Measurements from ENCODE around the gene YWHAQ. TPM values are rescaled to one million over a fixed set of nuclear protein-coding genes. Genes with fewer than 3 reads are reported as not detected.

Gene YWHAQ
- total RNA-seq, 1 donor from 2014 or later = 655 TPM

DNA sequence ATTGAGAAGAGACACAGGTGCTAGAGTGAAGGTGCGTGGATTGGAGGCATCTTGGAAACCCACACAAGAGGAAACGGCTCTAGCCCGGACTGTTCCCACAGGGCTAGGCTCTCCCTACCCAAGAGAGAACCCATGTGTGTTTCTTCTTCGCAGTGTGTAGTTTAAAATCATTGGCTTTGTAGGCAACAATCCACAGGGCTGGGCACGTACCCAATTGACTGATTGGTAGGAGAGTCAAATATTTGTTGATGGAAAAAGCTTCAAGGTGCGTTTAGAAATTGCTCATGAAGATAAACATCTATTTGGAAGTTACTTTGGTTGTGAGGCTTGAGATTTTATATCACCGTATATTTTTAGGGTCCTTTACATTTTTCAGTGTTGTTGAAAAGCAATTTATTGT lies 13.2 kb upstream of the YWHAQ start:
- Histone ChIP-seq H3K27me3 (peaks cover 24% of the 10 kb centered on the region), H3K9me3 (ENCODE audit: low read depth) (no peaks in the 10 kb centered on the region), H3K4me2 (no peak overlapping the region), H3K36me3 (no peaks in the 10 kb centered on the region), H4K20me1 (ENCODE audit: low read depth) (no peaks in the 10 kb centered on the region), H2AFZ (replicated peaks) (no peak overlapping the region), H3K4me3 (no peak overlapping the region), H3K4me1 (peaks cover 9% of the 10 kb centered on the region), H3K27ac (no peak overlapping the region), H3K9ac (no peak overlapping the region), H3F3A (ENCODE audit: low read depth) (peaks cover 3% of the 10 kb centered on the region), H3K79me2 (ENCODE audit: low read depth) (no peaks in the 10 kb centered on the region)
- Mint-ChIP-seq H3K36me3 (no peaks in the 10 kb centered on the region), H3K9me3 (no peaks in the 10 kb centered on the region), H3K4me3 (peak overlapping the region; percentile 2), H3K27me3 (ENCODE audit: insufficient read depth, low read depth) (peaks cover 10% of the 10 kb centered on the region), H3K4me1 (peaks cover 45% of the 10 kb centered on the region), H3K27ac (peak overlapping the region; percentile 0)
- DNase-seq (ENCODE audit: low spot score) = no peak
- TF ChIP-seq, protein P1, sequence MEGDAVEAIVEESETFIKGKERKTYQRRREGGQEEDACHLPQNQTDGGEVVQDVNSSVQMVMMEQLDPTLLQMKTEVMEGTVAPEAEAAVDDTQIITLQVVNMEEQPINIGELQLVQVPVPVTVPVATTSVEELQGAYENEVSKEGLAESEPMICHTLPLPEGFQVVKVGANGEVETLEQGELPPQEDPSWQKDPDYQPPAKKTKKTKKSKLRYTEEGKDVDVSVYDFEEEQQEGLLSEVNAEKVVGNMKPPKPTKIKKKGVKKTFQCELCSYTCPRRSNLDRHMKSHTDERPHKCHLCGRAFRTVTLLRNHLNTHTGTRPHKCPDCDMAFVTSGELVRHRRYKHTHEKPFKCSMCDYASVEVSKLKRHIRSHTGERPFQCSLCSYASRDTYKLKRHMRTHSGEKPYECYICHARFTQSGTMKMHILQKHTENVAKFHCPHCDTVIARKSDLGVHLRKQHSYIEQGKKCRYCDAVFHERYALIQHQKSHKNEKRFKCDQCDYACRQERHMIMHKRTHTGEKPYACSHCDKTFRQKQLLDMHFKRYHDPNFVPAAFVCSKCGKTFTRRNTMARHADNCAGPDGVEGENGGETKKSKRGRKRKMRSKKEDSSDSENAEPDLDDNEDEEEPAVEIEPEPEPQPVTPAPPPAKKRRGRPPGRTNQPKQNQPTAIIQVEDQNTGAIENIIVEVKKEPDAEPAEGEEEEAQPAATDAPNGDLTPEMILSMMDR (IDR thresholded peaks at IDR 0.05) = no peak
- TF ChIP-seq EZH2phosphoT487 (IDR thresholded peaks at IDR 0.05) (no peak), EZH2 (IDR thresholded peaks at IDR 0.05) (no peak)

DNA sequence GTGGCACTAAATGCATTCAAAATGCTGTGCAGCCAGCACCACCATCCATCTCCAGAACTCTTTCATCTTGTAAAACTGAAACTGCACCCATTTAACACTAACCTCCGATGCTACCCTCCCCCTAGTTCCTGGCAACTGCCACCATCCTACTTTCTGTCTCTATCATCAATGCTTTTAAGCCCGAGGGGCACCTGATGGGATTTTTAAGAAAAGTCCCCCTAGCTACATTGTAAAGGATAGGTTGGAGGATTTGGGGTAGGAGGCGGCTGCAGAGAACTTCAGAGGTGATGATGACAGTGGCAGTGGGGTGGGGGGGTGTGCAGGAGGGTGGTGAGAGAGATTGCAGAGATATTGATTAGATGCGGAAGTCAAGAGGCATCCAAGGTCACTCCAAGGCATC lies 10.8 kb upstream of the YWHAQ start:
- peaks cover 3% of the 10 kb centered on the region for H3F3A ChIP-seq (ENCODE audit: low read depth)
- H3K36me3 Mint-ChIP-seq = no peaks in the 10 kb centered on the region
- no peak for DNase-seq (ENCODE audit: low spot score)
- H3K36me3 ChIP-seq = no peaks in the 10 kb centered on the region
- no peak overlapping the region for H3K4me3 ChIP-seq
- TF ChIP-seq EZH2phosphoT487 (IDR thresholded peaks at IDR 0.05) = no peak
- H4K20me1 ChIP-seq (ENCODE audit: low read depth) = no peaks in the 10 kb centered on the region
- H3K27me3 Mint-ChIP-seq (ENCODE audit: insufficient read depth, low read depth) = peaks cover 10% of the 10 kb centered on the region
- no peaks in the 10 kb centered on the region for H3K79me2 ChIP-seq (ENCODE audit: low read depth)
- no peaks in the 10 kb centered on the region for H3K9me3 Mint-ChIP-seq
- peaks cover 14% of the 10 kb centered on the region for H3K4me1 ChIP-seq
- H2AFZ ChIP-seq (replicated peaks) = no peak overlapping the region
- no peak overlapping the region for H3K4me2 ChIP-seq
- peaks cover 64% of the 10 kb centered on the region for H3K4me1 Mint-ChIP-seq
- no peak overlapping the region for H3K9ac ChIP-seq
- peaks cover 24% of the 10 kb centered on the region for H3K27me3 ChIP-seq
- H3K27ac ChIP-seq = no peak overlapping the region
- H3K27ac Mint-ChIP-seq = no peak overlapping the region
- no peak overlapping the region for H3K4me3 Mint-ChIP-seq
- H3K9me3 ChIP-seq (ENCODE audit: low read depth) = no peaks in the 10 kb centered on the region

- H2AFZ ChIP-seq (replicated peaks) = no peak overlapping the region
- peaks cover 24% of the 10 kb centered on the region for H3K27me3 ChIP-seq
- no peak for DNase-seq (ENCODE audit: low spot score)
- H3F3A ChIP-seq (ENCODE audit: low read depth) = peaks cover 3% of the 10 kb centered on the region
- Mint-ChIP-seq H3K4me3 (no peak overlapping the region), H3K4me1 (peaks cover 65% of the 10 kb centered on the region), H3K27me3 (ENCODE audit: insufficient read depth, low read depth) (peaks cover 6% of the 10 kb centered on the region), H3K27ac (no peak overlapping the region), H3K36me3 (no peaks in the 10 kb centered on the region), H3K9me3 (no peaks in the 10 kb centered on the region)
- TF ChIP-seq EZH2 (IDR thresholded peaks at IDR 0.05) (no peak), EZH2phosphoT487 (IDR thresholded peaks at IDR 0.05) (no peak)
- TF ChIP-seq, protein P1 (IDR thresholded peaks at IDR 0.05) = no peak
- H3K36me3 ChIP-seq = no peaks in the 10 kb centered on the region
- no peaks in the 10 kb centered on the region for H3K79me2 ChIP-seq (ENCODE audit: low read depth)
- H3K27ac ChIP-seq = no peak overlapping the region
- H3K9me3 ChIP-seq (ENCODE audit: low read depth) = no peaks in the 10 kb centered on the region
- H3K4me2 ChIP-seq = no peak overlapping the region
- H3K9ac ChIP-seq = no peak overlapping the region
- no peaks in the 10 kb centered on the region for H4K20me1 ChIP-seq (ENCODE audit: low read depth)
- H3K4me1 ChIP-seq = peaks cover 14% of the 10 kb centered on the region
- no peak overlapping the region for H3K4me3 ChIP-seq
Observed at GRCh38 chr2:9640403-9641104, 9.8 kb upstream of the YWHAQ start.

- Histone ChIP-seq H3K4me3 (no peak overlapping the region), H3K9me3 (ENCODE audit: low read depth) (no peaks in the 10 kb centered on the region), H3K27ac (no peak overlapping the region), H3K27me3 (peaks cover 24% of the 10 kb centered on the region), H3K4me2 (no peak overlapping the region), H4K20me1 (ENCODE audit: low read depth) (no peaks in the 10 kb centered on the region), H3K79me2 (ENCODE audit: low read depth) (no peaks in the 10 kb centered on the region), H2AFZ (replicated peaks) (no peak overlapping the region), H3F3A (ENCODE audit: low read depth) (peaks cover 3% of the 10 kb centered on the region), H3K9ac (no peak overlapping the region), H3K4me1 (peaks cover 14% of the 10 kb centered on the region), H3K36me3 (no peaks in the 10 kb centered on the region)
- Mint-ChIP-seq H3K4me3 (no peak overlapping the region), H3K27ac (no peak overlapping the region), H3K4me1 (peaks cover 65% of the 10 kb centered on the region), H3K36me3 (no peaks in the 10 kb centered on the region), H3K9me3 (no peaks in the 10 kb centered on the region), H3K27me3 (ENCODE audit: insufficient read depth, low read depth) (peaks cover 6% of the 10 kb centered on the region)
- no peak for TF ChIP-seq EZH2 (IDR thresholded peaks at IDR 0.05)
- TF ChIP-seq, protein P1 (IDR thresholded peaks at IDR 0.05) = no peak
- TF ChIP-seq EZH2phosphoT487 (IDR thresholded peaks at IDR 0.05) = no peak
- no peak for DNase-seq (ENCODE audit: low spot score)
Observed at GRCh38 chr2:9639740-9640343, 9.0 kb upstream of the YWHAQ start.

Measured in neural progenitor cell (in vitro differentiated cells).